ENCODE data around the gene SNAP25.

The SNAP25 gene
- total RNA-seq: 0 to 0.13 reads per million in 2 donors

GRCh38 chr20:10218536-10219451 is at the start of gene SNAP25:
SNAP25 (plus strand) TSS chr20:10218830; CDS start chr20:10275492, 56,662 bp downstream.
- peak in 3 of 5 experiments; percentile 4 to 81 (median 26) for DNase-seq

- no peak for DNase-seq
Observed at GRCh38 chr20:10169752-10170151, 48.9 kb upstream of the SNAP25 start.

GRCh38 chr20:10170261-10170660 is 48.4 kb upstream of the SNAP25 start:
- DNase-seq: no peak

- peak in 1 of 5 experiments; percentile 59 for DNase-seq
Observed at GRCh38 chr20:10171864-10172751, 46.5 kb upstream of the SNAP25 start.

DNA sequence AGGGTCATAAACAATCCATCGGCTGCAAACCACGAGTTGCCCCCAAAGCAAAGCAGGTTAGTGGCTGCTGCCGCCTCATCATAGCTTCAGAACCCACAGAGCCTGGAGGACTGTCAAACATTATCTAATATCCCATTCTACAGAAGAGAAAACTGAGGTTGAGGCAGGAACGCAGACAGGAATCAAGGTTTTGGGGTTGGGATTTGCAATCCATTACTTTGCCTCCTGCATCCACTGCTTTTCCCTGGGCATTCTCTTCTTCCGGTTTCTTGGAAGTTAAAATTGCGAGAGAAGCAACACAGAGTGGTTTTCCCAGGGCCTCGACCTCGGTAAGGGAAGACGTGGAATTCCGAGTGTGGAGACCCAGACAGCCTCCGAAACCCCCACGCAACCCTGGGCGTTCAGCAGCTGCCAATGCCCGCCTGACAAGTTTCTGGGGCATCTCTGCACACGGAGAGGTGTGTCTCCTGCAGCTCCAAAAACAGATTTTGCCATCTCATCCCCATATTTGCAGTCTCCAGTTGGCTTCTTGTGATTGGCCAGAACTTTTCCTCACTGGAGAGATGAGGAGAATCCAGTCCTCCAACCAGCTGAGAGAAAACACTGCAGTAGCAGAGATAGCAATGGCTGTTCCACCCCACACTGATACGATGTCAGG is 45.5 kb upstream of the SNAP25 start:
- no peak for DNase-seq

DNA sequence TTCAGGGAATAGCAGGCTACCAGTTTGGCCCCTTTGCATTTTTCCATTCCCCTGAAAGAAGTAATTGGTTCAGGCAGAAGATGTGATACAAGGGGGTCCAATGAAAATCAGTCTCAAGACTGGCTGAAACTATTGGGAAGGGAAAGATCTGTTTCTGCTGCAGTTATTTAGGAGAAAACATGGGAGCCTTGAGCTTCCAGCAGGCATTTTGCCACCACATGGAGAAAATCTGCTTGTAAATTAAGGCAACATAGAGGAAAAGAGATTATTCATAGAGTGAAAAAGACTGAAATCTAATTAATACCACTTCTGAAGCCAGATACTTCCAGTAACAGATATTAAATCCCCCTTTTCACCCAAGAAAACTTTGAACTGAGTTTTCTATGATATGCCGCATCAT is 44.2 kb upstream of the SNAP25 start:
- no peak for DNase-seq

GRCh38 chr20:10177326-10177725 is 41.3 kb upstream of the SNAP25 start:
- DNase-seq: no peak

DNA sequence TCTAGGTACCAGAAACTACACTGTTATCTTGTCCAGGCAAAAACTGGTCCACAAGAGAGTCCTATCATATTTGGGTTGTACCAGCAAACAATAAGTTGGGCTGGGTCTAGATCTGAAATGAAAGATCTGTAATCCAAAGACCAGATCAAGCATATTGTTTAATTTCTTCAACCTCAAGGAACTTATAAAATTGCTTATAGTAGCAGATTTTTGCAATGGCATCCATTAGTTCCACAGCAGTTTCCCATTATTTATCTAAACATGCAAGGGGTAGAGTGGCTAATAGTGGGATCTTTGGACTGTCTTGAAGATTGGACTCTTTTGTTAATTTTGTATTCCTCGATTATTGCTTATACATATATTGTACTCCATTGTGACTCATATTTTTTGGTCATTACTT is 40.5 kb upstream of the SNAP25 start:
- no peak for DNase-seq

GRCh38 chr20:10178727-10179313 is 39.8 kb upstream of the SNAP25 start:
- no peak for DNase-seq

DNA sequence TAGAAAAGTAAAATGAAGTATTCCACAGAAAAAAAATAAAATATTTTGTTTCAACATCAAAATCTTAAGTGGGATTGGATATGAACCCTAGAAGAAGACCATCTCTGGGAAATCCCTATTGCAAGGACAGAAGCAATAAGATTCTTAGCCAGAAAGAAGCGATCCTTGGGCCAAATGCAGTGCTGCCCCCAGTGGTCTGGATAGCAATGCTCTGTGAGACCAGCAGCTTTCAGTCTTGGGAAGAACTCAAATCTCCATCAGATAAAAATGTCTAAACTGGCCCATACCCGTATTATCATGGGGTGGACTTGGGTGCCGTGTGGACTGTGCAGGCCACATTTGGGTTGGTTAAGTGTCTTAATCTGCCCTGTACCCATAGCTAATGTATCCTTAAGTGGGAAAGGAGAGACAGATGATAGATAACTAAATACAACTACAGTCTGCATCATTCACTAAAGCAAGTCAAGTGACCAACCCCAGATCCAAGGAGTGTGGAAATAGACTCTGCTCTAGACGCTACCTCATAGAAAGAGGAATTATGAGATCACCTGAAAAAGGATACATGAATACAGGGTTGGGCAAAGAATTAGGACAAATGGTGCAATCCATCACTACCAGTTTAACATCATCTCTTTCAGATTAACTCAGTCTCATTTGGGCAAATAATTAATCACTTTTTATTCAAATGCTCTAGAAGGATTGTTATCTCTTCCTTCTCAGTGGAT is 38.9 kb upstream of the SNAP25 start:
- DNase-seq: no peak

GRCh38 chr20:10180651-10181235 is 37.9 kb upstream of the SNAP25 start:
- DNase-seq: no peak

- DNase-seq: no peak
Observed at GRCh38 chr20:10185741-10186558, 32.7 kb upstream of the SNAP25 start.

DNA sequence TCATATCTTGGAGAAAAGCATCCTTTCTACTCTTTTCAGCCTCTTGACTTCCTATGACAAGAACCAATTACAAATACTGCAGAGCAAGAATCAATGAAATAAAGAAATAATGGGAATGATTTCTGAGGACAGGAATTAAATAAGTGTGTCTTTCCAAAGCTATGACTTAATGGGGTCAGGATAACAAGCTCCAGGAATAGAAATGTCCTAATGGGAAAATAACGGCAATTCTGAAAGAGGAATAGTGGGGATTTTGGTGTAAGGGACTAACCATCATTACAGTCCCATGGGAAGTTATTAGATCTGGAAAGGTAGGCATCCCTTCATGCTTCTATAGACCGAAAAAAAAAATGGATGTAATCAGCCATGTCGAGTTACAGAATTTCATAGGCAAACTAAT is 28.2 kb upstream of the SNAP25 start:
- DNase-seq: no peak

DNA sequence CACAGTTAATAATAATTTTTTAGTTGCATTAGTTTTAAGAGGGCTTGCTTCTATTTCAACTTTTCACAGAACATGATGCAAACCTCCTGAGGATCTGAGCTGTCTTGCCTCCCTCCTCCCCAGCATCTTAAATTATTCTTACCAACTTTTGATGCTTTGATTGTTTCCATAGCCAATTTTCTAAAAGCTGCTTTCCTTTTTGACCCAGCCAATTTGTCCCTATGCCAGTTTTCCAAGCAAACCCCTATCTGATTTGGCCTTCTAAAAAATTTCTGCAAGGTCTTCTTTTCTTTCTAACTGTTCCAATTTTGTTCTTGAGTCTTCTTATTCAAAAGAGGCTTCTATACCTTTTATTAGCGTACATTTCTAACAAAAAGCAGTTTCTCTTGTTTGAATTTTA is 26.5 kb upstream of the SNAP25 start:
- no peak for DNase-seq

GRCh38 chr20:10194166-10194565 is 24.5 kb upstream of the SNAP25 start:
- DNase-seq: no peak

DNA sequence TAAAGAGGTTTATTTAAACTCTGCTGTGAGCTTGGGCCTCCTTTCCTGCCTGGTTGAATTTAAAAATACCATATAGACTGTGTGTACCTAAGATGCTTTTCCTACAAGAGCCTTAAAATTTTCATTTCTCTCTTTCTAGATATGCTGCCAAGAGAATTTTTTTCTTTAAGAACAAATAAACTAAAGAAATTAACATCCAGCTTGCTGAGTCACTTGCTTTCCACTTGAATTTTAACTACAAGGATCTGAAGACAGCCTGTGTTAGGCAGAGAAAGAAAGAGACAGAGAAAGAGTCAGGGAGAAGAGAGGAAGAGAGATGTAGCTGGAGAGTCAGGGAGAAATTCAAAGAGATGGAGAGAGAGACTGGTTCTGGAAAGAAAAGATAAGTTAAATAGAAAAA is 18.3 kb upstream of the SNAP25 start:
- no peak for DNase-seq

DNA sequence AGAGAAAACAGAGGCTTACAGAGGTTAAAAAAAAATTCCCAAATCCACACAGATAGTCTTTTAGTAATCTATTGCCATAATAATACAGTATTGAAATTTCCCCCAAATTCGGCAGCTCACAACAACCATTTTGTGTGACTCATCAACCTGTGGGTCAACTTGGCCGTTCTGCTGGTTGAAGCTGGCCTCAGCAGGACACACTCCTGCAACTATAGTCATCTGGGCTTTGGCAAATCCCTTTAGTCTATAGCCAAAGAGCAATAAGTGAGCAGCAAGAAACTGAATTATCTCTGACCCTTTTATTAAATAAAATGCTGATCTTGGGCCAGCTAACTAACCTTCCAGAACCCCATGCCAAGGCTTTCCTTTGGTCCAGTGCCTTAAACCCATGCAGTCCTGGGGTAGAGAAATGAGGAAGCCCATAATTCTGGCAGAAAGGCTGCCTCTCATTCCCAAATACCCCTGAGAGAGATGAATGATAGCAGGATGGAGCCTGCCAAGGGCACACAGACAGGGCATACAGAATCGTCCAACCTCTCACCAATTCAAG is 17.2 kb upstream of the SNAP25 start:
- no peak for DNase-seq

- DNase-seq: no peak
Observed at GRCh38 chr20:10209091-10209490, 9.5 kb upstream of the SNAP25 start.

DNA sequence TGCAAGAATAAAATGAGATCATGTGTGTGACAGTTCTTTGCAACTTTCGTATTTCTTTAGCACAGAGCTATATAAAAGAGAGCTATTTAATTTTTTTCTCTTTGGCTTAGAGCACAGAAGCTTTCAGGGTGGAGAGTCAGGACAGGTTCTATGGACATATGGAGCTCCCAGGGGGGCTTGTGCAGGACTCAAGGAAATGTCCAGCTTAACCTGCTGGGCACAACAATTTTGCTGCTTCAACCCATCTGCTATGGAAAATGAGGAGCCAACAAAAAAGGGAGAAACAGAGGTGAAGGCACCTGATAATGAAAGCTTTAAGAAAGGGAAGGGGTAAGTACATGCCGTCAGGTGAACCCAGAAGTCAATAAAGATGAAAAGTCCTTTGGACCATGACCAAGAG is 5.1 kb upstream of the SNAP25 start:
- DNase-seq: no peak

- no peak for DNase-seq
Observed at GRCh38 chr20:10216146-10216791, 2.4 kb upstream of the SNAP25 start.

Data from T-helper 2 cell (primary cell).